ENCODE data around the gene TMEM190. TPM values are rescaled to one million over a fixed set of nuclear protein-coding genes. Genes with fewer than 3 reads are reported as not detected.

The TMEM190 gene
- polyA plus RNA-seq, 5 donors, result 0.93 to 13.6 (median 6.6) TPM

GRCh38 chr19:55348317-55349034 is 28.1 kb upstream of the TMEM190 start:
- DNase-seq, result no peak

GRCh38 chr19:55350620-55351315 is 25.9 kb upstream of the TMEM190 start:
- DNase-seq, result no peak

DNA sequence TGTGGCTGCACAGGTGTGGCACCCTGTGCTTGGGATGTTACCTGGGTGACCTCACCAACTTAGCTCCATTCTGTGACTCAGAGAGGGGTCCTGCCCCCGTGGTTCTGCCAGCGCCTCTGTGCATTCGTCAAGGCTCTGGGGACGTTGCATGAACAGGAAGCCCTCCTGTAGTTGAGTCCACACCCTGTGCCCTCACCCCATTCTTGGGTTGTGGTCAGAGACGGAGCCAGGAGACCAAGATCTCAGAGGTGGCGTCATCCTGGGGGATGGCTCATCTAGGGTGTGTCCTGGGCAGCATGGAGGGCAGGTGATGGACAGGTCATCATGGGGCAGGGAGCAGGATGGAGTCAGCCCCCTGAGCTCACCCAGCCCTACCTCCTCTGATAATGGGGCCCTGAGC is 24.6 kb upstream of the TMEM190 start:
- no peak for DNase-seq

DNA sequence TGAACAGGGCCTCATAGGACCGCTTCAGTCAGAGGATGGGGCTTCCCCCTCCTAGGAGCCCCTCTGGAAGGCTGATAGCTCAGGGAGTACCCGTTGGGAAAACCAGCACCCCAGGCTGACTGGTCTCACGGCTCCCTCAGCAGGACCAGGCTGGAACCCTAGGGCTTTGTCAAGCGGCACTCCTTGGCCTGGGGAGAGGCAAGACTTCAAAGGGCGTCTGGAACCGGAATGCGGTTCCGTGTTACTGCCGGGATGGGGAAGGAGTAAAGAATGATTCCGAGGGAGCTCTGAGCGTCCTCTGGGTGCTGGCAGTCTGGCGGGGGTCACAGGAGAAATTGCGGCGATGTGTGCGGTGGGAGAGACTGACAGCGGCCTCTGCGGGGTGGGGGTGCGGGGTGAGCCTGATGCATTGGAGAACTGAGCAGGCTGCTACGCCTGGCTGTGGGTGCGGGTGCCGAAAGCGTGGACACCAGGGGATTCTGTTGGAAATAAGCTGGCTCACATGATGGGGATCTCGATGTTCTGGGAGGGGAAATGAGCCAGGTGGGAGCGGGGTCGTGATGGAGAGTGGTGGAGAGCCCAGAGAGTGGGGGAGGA is 24.0 kb upstream of the TMEM190 start:
- DNase-seq, result no peak

DNA sequence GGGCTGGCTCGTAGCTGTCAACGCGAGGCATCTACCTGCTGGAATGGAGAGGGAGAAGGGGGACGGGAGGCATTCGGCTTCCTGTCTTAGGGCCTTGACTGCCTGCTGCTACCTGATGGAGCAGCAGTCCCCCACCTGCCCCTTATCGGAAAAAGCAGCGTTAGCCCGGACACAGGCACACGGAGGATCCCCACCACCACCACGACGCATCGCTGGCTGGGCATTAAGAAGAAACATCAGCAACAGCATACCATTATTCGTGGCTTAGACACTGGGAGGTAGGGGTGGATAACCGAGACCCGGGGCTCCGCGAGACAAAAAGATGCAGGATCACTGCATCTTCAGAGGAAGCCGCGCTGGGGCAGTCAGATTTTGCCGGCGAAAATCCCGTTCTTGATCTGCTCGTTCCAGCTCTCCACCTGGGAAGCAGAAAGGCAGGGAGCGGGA is 23.2 kb upstream of the TMEM190 start:
- no peak for DNase-seq

GRCh38 chr19:55353803-55354697 is 22.6 kb upstream of the TMEM190 start:
- no peak for DNase-seq

- no peak for DNase-seq
Measured at GRCh38 chr19:55354698-55355212, 21.9 kb upstream of the TMEM190 start, which contains the start of gene COX6B2. COX6B2 (minus strand) TSS chr19:55354719; CDS start chr19:55354521, 198 bp downstream.

GRCh38 chr19:55355213-55355821 is 21.3 kb upstream of the TMEM190 start:
- no peak for DNase-seq

DNA sequence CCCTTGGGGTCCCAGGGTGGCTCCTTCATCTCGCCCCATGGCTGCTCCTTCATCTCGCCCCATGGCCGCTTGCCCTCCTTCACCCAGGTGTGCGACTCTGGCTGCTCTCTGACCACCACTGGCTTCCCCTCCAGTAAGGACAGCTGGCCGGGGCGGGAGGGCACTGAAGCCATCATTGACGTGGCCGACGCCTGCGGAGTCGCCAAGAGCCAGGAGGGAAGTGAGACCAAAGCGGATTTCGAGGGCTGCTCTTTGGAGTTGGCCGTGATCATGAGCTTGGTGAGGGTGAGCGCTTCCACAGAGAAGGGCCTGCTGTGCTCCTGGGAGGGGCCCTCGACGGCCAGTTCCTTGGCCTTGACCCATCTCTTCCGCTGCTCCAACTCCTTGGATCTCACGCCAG is 18.1 kb upstream of the TMEM190 start:
- no peak for DNase-seq

DNA sequence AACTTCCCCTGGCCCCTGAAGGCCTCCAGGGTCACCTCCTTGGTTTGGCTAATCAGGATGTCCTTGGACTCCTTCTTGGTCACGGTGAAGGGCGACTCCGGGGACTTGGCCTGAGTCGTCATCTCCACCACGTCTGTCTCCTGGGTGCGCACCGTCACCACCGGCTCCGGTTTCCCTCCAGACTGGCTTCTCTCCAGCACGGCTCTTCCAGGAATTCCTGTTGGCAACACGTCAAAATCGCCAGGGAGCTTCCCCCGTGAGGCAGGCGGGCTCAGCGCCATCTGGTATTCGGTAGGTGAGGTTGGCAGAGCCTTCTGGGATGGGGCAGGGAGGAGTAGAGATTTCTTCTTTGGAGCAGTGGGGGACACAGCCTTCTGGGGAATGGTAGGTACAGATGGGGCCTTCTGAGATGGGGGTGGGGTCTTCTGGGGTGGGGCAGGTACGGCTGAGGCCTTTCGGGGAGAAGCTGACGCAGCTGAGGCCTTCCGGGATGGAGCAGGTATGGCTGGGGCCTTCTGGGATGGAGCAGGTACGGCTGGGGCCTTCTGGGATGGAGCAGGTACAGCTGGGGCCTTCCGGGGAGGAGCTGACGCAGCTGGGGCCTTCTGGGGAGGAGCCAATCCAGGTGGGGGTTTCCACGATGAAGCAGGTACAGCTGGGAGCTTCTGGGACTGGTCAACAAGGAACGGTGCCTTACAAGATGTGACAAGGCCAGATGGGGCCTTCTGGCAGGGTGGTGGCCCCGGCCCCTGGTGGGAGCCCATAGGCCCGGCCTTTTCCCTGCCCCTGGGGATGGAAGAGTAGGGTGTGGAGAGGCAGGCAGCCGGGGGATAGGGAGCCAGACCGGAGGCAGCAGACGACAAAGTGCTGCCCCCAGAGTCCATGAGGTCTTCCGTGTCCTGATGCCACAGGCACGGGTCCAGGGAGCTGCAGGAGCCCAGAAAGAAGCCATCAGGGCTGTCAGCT is 17.4 kb upstream of the TMEM190 start:
- no peak for DNase-seq

GRCh38 chr19:55360902-55361301 is 15.7 kb upstream of the TMEM190 start:
- no peak for DNase-seq

DNA sequence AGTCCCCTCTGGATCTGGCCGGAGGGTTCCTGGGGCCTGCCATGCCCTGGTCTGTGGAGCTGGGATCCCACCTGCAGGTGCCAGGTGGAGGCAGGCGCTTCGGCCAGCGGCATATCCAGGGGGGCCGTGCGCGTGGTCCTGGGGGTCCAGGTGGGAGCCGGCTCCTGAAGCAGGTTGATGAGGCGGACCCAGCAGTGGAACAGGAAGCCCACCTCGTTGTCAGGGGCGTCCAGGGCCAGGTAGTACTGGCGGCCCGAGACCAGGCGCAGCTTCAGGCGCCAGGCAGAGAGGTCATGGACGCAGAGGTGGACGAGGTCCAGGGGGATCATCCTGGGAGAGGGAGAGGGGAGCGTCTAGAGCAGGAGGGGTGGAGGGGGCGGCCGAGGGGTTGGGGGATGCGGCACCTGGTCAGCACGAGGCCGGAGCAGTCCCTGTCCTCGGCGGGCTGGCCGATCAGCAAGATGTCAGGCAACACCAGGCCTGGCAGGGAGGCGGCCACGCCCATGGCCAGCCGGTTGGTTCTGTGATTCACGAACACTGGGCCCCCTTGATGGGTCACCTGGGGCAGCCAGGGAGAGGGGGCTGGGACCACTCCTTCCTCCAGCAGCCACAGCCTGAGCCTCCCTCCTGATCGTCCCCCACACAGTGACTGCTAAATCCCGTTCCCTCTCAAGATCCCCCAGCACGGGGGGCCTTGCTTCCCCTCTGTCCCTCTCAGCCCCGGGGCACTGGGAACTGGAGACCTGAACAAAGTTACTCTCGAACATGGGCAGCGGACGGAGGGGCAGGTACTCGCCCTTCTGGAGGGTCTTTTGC is 14.2 kb upstream of the TMEM190 start:
- no peak for DNase-seq

GRCh38 chr19:55362990-55363716 is 13.5 kb upstream of the TMEM190 start, which contains the start of gene GARIN5B:
GARIN5B (minus strand) TSS chr19:55363260; CDS start chr19:55363066, 194 bp downstream.
- DNase-seq, result no peak

DNA sequence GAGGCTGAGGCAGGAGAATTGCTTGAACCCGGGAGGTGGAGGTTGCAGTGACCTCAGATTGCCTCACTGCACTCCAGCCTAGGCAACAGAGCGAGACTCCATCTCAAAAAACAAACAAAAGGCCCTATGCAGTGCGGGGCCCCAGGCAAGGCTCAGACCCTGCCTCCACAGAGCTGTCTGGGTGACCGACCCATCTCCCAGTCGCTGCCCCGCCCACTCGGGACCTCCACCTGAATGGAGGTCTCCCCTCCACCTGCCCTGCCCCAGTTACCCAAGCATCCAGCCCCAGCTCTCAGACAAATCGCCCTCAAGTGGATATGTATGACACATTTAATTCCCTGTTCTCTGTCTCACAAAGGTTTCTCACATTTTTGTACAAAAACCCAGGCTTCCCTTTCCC is 11.4 kb upstream of the TMEM190 start:
- DNase-seq, result no peak

DNA sequence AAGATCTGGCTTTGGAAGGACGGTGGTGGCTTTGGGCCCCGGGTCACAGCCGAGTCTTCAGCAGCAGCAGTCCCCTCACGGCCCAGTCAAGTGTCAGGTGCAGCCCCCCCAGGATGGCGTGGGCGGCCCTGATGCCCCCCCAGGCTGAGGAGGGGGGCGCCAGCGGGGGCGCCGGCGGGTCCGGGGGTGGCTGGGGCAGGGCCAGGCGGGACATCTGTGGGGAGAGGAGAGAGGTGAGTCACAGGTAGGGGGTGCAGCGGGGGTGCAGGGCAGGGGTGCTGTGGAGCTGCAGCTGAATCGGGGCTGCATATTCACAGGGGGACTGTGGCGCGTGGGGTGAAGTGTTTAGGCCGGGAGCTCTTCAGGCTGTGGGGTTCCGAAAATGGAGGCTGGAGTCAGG is 10.7 kb upstream of the TMEM190 start:
- no peak for DNase-seq

GRCh38 chr19:55366790-55367189 is 9.8 kb upstream of the TMEM190 start:
- DNase-seq, result no peak

GRCh38 chr19:55368106-55368505 is 8.5 kb upstream of the TMEM190 start:
- DNase-seq, result no peak

Measured in right lung (tissue), 5 donors.